Fibroblast of skin of left quadriceps (primary cell): ENCODE results near the gene NANOS3.
"Not testable (repeated sequence)": the region's sequence is repeated elsewhere in the genome, so short reads cannot be mapped to it uniquely, and the experiment has no call there.

ENCODE experiments used
- DNase-seq, 2 experiments: peaks; one replicate each; pipeline ENCODE4 v3.0.0-alpha.2; 2013; ENCODE audit warnings: low read depth in 2 of 2

The NANOS3 gene

GRCh38 chr19:13843104-13843921 lies 33.6 kb upstream of the NANOS3 start:
- no peak for DNase-seq

DNA sequence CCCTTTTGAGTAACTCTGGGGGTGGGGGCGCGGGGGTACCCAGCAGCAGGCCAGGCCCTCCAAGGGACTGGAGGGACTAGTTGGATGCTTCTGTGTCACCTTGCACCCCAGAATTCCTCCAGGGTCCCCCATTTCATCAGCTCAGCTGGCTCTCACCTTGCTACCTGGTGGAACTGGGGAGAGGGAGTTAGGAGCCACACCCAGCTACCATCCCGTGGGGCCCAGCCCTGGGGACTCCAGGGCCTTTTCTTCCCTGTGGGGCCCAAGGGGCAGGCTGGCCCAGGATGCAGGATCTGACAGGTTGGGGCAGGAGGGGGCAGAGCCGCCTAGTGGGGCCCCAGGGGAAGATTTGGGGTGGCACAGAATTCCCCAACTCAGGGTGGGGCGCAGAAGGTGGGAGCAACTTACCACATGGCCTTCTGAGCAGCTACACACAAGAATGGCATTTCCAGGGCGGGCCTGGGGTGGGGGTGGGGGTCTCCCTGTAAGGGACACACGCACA lies 32.8 kb upstream of the NANOS3 start:
- no peak for DNase-seq

DNA sequence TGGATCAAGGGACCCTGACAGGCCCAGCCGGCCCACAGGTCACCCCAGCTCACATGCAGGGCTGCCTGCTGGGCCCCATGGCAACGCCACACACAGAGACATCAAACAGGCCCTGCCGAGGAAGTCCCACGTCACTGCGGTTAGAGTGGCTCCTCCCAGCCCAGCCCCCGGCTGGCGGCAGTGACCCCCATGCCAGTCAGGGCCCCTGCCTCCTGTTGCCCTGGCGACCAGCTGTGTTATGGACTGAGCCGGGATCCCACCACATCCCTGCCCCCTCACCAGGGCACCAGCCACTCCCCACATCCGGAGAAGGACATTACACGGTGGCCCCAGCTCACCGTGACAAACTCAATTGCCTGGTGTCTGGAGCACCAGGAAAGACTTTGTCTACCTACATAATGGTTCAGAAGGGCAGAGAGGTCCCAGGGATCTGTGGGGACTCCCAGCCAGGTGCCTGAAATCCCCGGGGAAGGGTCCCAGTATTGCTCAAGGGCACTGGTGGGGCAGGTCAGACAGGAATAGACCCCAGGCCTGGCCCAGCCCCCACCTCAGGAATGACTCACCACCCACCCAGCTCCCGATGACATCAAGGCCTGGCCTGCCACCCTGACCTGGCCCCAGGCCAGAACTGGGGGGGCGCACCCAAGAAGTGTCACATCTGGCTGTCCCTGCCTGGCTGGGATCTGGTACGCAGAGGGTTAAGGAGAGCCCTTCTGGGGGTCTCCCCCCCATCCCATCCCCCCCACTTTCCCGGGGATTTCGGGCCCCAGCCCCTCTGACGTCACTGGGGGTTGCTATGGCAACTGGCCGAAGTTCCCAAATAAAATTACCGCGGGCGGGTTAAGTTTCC lies 30.2 kb upstream of the NANOS3 start:
- DNase-seq = peak; percentile 77 to 79

DNA sequence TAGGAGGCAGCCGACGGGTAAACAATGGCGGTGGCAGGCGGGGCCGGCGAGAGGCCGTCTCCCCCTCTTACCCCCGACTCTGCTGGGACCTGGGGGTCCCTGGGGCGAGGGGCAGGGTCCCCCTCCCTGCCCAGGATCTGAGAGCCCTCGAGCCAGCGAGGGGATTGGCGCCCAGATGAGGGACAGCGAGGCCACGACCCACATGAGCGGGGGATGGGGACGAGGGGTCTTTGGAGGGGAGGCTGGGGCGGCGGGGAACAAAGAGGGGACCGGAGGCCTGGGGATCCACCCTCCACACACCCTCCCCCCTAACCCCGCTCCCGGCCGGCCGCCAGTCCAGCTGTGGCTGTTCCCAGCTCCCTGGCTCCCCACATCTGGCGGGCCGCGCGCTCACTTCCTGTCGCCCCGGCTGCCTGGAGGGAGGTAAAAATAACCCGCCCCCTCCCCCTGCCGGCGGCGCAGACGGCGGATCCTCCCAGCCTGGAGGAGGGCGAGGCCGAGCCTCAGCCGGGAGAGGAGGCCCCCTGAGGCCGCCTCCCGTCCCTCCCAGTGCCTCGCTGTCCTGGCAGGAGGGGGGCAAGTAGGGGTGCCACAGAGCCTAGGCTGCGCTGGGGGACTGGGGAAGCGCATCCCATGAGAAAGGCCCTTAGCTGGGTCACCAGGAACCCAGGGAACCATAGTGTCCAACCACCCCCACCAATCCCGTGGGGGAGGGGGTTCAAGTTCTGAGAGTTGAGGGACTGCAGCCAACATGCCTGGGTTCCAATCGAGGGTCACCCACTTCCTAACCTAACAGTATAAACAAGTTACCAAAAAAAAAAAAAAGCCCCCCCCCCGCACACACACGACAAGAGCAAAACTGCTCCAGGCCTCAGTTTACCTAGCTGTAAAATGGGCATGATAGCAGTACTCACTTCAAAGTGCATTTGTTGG lies 29.3 kb upstream of the NANOS3 start:
- peak; percentile 88 for DNase-seq

DNA sequence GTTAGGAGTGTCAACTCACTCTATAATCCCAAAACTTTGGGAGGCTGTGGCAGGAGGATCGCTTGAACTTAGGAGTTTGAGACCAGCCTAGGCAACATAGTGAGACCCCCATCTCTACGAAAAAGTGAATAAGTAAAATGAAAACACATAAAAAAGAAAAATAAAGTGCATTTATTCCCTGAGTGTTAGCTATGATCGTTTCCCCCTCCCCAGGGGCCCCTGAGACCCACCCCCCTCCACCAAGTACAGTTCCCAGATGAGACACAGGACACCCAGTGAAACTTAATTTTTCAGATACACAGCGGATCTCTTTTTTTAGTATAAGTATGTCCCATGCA lies 28.6 kb upstream of the NANOS3 start:
- DNase-seq = no peak

DNA sequence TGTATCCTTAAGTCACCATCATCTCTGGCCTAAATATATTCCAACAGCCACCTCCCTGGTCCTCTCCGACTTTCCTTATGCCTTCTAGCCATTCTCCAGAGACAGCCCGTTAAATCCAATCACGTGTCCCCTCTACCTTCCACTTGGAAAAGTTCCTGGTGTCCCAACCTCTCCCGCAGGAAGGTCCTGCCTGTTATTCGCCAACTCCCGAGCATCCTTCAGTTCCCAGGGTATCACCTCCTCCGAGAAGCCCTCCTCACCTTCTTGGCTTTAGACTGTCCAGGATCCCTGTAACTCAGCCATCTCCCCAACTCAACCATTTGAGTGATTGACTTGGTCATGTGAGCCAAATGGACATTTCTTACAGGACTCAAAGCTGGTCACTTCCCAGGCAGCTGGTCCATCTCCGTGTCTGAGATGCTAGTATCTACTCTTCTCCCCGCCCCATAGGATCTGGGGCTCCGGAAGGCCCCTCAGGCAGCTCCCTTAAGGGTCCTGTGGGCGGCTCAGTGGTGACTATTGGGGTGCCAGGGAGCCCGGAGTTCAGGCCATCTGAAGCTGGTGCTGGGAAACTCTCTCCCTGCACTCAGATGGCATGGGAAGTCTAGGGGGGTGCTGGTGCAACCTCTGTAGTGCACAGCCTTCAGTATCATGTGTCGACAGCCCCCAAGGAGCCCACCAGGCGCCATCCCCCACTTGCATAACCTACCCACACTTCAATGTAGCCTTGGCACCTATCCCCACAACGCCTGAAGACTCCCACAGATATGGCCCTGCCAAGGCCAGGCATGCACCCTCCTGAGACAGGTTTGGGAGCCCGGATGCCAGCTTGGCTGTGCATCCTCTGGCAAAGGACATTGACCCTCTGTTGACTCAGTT lies 27.9 kb upstream of the NANOS3 start:
- DNase-seq = no peak

GRCh38 chr19:13849991-13850909 lies 26.7 kb upstream of the NANOS3 start:
- peak; percentile 48 for DNase-seq

DNA sequence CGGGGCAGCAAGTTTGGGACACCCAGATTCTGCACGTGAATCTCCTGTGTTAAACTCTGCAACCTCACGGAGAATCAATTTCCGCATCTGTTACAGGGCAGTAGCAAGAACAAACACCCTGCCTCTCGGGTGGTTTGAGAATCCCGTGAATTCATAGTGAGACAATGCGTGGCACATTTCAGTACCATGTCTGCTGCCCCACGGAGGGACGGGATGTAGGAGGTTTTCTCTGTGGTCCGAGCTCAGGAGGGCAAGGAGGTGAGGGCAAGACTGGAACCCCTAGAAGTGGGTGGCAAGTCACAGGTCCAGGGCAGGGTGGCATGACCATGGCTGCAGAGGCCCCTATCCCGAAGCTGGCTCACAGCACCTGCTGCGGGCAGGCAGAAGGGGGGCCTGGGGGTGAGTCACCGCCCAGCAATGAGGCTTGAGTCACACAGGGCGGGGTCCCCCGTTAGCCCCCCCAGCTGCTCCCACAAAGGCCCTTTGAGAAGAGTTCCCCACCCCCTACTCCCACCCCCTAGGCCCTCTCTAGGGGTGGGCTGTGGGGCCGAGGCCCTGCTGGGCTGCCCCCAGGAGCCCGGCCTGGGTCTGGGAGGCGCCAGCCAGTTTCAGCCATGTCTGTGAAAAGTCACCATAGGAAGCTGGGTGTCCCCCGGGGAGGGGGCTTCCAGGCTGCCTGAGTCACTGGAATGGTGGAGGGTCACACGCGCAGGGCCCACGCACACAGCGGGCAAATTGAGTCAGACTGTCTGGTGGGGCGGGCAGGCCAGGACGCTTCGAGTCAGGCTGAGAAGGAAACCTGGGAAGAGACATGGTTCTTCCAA lies 25.8 kb upstream of the NANOS3 start:
- DNase-seq = peak; percentile 82 to 87

DNA sequence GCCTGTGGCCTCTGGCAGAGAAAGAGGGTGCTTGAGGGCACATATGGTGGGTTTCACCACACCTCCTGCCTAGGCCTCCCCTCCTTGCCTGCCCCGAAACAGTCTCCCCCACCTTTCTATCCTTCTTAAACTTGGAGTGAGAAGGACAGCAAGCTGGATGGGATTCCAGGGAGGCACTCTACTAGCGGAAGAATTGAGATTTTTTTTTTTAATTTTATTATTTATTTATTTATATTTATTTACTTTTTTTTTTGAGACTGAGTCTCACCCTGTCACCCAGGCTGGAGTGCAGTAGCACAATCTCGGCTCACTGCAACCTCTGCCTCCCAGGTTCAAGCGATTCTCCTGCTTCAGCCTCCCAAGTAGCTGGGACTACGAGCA lies 25.2 kb upstream of the NANOS3 start:
- not testable (repeated sequence) for DNase-seq

GRCh38 chr19:13852171-13852707 lies 24.7 kb upstream of the NANOS3 start:
- DNase-seq = not testable (repeated sequence)

GRCh38 chr19:13856497-13856896 lies 20.4 kb upstream of the NANOS3 start:
- DNase-seq = no peak

GRCh38 chr19:13859361-13859880 lies 17.5 kb upstream of the NANOS3 start:
- no peak for DNase-seq

- DNase-seq = no peak
These were observed 16.1 kb upstream of the NANOS3 start for GRCh38 chr19:13860679-13861391.

DNA sequence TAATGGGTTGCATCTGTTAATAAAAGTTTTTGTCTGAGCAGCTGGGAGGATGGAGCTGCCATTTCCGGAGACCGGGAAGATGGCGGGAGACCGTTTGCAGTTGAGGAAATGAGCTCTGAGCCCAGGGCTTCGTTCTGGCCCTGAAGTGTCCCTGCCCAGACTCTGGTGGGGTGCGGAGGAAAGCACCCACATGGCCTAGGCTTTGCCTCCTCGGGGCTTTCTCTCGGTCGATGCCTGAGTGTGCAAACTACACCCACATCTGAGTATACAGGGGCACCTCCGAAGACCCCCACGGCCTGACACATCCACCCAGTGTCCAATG lies 15.6 kb upstream of the NANOS3 start:
- no peak for DNase-seq

GRCh38 chr19:13861714-13862531 lies 15.0 kb upstream of the NANOS3 start:
- peak; percentile 80 to 83 for DNase-seq

GRCh38 chr19:13864046-13864666 lies 12.8 kb upstream of the NANOS3 start:
- no peak for DNase-seq
